Measurements from ENCODE around the gene CD83.

Gene CD83

GRCh38 chr6:14113976-14114375 is 3.6 kb upstream of the CD83 start:
- no peak for TF ChIP-seq CTCF (IDR thresholded peaks at IDR 0.05; ENCODE audit: extremely low read depth, missing control alignments)
- DNase-seq (ENCODE audit: low spot score) = no peak

- no peak for TF ChIP-seq CTCF (IDR thresholded peaks at IDR 0.05; ENCODE audit: extremely low read depth, missing control alignments)
- no peak for DNase-seq (ENCODE audit: low spot score)
Observed at GRCh38 chr6:14118091-14118439, 493 bp downstream of the CD83 start.

- TF ChIP-seq CTCF (IDR thresholded peaks at IDR 0.05; ENCODE audit: extremely low read depth, missing control alignments) = no peak
- no peak for DNase-seq (ENCODE audit: low spot score)
Observed at GRCh38 chr6:14118446-14118845, 874 bp downstream of the CD83 start.

GRCh38 chr6:14119784-14120183 is 2.2 kb downstream of the CD83 start:
- DNase-seq (ENCODE audit: low spot score) = no peak
- TF ChIP-seq CTCF (IDR thresholded peaks at IDR 0.05; ENCODE audit: extremely low read depth, missing control alignments) = no peak

GRCh38 chr6:14120546-14120945 is 3.0 kb downstream of the CD83 start:
- no peak for TF ChIP-seq CTCF (IDR thresholded peaks at IDR 0.05; ENCODE audit: extremely low read depth, missing control alignments)
- DNase-seq (ENCODE audit: low spot score) = no peak

GRCh38 chr6:14121936-14122344 is 4.4 kb downstream of the CD83 start:
- DNase-seq (ENCODE audit: low spot score) = peak; percentile 75
- TF ChIP-seq CTCF (IDR thresholded peaks at IDR 0.05; ENCODE audit: extremely low read depth, missing control alignments) = no peak

- no peak for TF ChIP-seq CTCF (IDR thresholded peaks at IDR 0.05; ENCODE audit: extremely low read depth, missing control alignments)
- no peak for DNase-seq (ENCODE audit: low spot score)
Observed at GRCh38 chr6:14123386-14124111, 6.0 kb downstream of the CD83 start.
